IMR-90 (cell line): Measurements from ENCODE around the gene EFNA5. TPM values are rescaled to one million over a fixed set of nuclear protein-coding genes. Genes with fewer than 3 reads are reported as not detected.

Experiments
- ATAC-seq: fragments of 200-7000 bp; cut with Tn5 transposase; 2 replicates; pipeline ENCODE4 v1.9.1; 2020; ENCODE audit warnings: low read depth, mild to moderate bottlenecking, moderate library complexity
- BruUV-seq: library from RNA; stranded (reverse); fragments of 400-500 nt; replicated peaks from 2 replicates; lab custom pipeline; 2021; lab: Mats Ljungman, UMichigan
- CTCF ChIA-PET: fragments of 300-600 bp; formaldehyde crosslinking; extraction: SDS; loops from one replicate; lab custom pipeline; 2021; ENCODE audit warnings: antibody characterized with exemption; lab: Yijun Ruan, JAX
- POLR2A ChIA-PET: fragments of 300-600 bp; sonication (Branson Sonifier 250); formaldehyde crosslinking; loops from one replicate; lab custom pipeline; 2022; ENCODE audit warnings: antibody characterized with exemption; ENCODE audit not compliant: unreplicated experiment; lab: Charles Lee
- DNase-seq: peaks from one replicate; pipeline ENCODE4 v3.0.0; 2013
- H2AFZ ChIP-seq: replicated peaks from 2 replicates; pipeline ENCODE3; 2013; ENCODE audit warnings: low read length, mild to moderate bottlenecking; ENCODE audit not compliant: poor library complexity
- H2AK5ac ChIP-seq: 2 replicates; pipeline ENCODE4 v1.6.1; 2013; ENCODE audit warnings: low read depth, low read length, inconsistent platforms
- H2AK9ac ChIP-seq: replicated peaks from 2 replicates; pipeline ENCODE3; 2013; ENCODE audit warnings: mild to moderate bottlenecking, low read depth, low read length, moderate library complexity; ENCODE audit not compliant: poor library complexity
- H2BK120ac ChIP-seq: 2 replicates; pipeline ENCODE4 v1.6.1; 2013; ENCODE audit warnings: low read depth, low read length, inconsistent platforms
- H2BK15ac ChIP-seq: 3 replicates; pipeline ENCODE4 v1.6.1; 2013; ENCODE audit warnings: low read depth, low read length, inconsistent platforms
- H2BK20ac ChIP-seq: 2 replicates; pipeline ENCODE4 v1.6.1; 2013; ENCODE audit warnings: low read depth, mild to moderate bottlenecking, inconsistent platforms, low read length, moderate library complexity
- H2BK5ac ChIP-seq: 2 replicates; pipeline ENCODE4 v1.6.1; 2013; ENCODE audit warnings: mild to moderate bottlenecking, low read depth, low read length, inconsistent platforms; ENCODE audit not compliant: poor library complexity, severe bottlenecking
- H3K14ac ChIP-seq: replicated peaks from 2 replicates; pipeline ENCODE4 v1.6.1; 2013; ENCODE audit warnings: low read depth, low read length, inconsistent platforms
- H3K18ac ChIP-seq: 2 replicates; pipeline ENCODE4 v1.6.1; 2013; ENCODE audit warnings: low read depth, low read length, control low read depth
- H3K23ac ChIP-seq: 2 replicates; pipeline ENCODE4 v1.6.1; 2013; ENCODE audit warnings: low read depth, low read length, inconsistent platforms
- H3K27ac ChIP-seq: 2 replicates; pipeline ENCODE4 v1.5.1; 2013; ENCODE audit warnings: mild to moderate bottlenecking, control low read depth, low read length; ENCODE audit not compliant: insufficient read depth
- H3K27me3 ChIP-seq: 2 replicates; pipeline ENCODE4 v1.6.1; 2013; ENCODE audit warnings: low read length; ENCODE audit not compliant: control insufficient read depth, insufficient read depth
- H3K36me3 ChIP-seq: 2 replicates; pipeline ENCODE4 v1.6.1; 2013; ENCODE audit warnings: low read length, mixed read lengths; ENCODE audit not compliant: control insufficient read depth, insufficient read depth
- H3K4ac ChIP-seq: 2 replicates; pipeline ENCODE4 v1.6.1; 2013; ENCODE audit warnings: low read depth, low read length, inconsistent platforms
- H3K4me1 ChIP-seq: 2 replicates; pipeline ENCODE4 v1.6.1; 2013; ENCODE audit warnings: low read length, mixed read lengths; ENCODE audit not compliant: control insufficient read depth, insufficient read depth
- H3K4me2 ChIP-seq: 2 replicates; pipeline ENCODE4 v1.6.1; 2013; ENCODE audit warnings: low read depth, mild to moderate bottlenecking, control low read depth, low read length, moderate library complexity
- H3K4me3 ChIP-seq: 2 replicates; pipeline ENCODE4 v1.5.1; 2013; ENCODE audit warnings: low read depth, mild to moderate bottlenecking, control low read depth, low read length, moderate library complexity; ENCODE audit not compliant: insufficient read depth
- H3K56ac ChIP-seq: 2 replicates; pipeline ENCODE4 v1.6.1; 2013; ENCODE audit warnings: low read length, inconsistent platforms; ENCODE audit not compliant: insufficient read depth; ENCODE audit errors: extremely low read depth
- H3K79me1 ChIP-seq, 2 experiments: 2 replicates each; pipeline ENCODE4 v1.6.1; 2013; ENCODE audit warnings: low read length in 2 of 2, inconsistent platforms in 1 of 2, low read depth in 1 of 2
- H3K9ac ChIP-seq: 2 replicates; pipeline ENCODE4 v1.6.1; 2013; ENCODE audit warnings: low read depth, low read length, control low read depth
- H3K9me1 ChIP-seq: 2 replicates; pipeline ENCODE4 v1.6.1; 2013; ENCODE audit warnings: low read length, inconsistent platforms; ENCODE audit not compliant: insufficient read depth
- H3K9me3 ChIP-seq: 2 replicates; pipeline ENCODE4 v1.6.1; 2013; ENCODE audit warnings: low read length; ENCODE audit not compliant: control insufficient read depth, insufficient read depth
- H4K20me1 ChIP-seq: 2 replicates; pipeline ENCODE4 v1.6.1; 2013; ENCODE audit warnings: low read length, inconsistent platforms; ENCODE audit not compliant: insufficient read depth
- H4K5ac ChIP-seq: 2 replicates; pipeline ENCODE4 v1.6.1; 2013; ENCODE audit warnings: mild to moderate bottlenecking, low read depth, low read length, control low read depth
- H4K8ac ChIP-seq, 2 experiments: 2 replicates each; pipeline ENCODE4 v1.6.1; 2013; ENCODE audit warnings: low read depth in 2 of 2, low read length in 2 of 2, control low read depth in 1 of 2, inconsistent platforms in 1 of 2
- H4K91ac ChIP-seq: 2 replicates; pipeline ENCODE4 v1.6.1; 2013; ENCODE audit warnings: low read depth, low read length, inconsistent platforms; ENCODE audit not compliant: insufficient read depth
- BHLHE40 ChIP-seq: fragments of 150-350 bp; IDR thresholded peaks from 2 replicates; pipeline ENCODE4 v1.6.1; 2016; ENCODE audit warnings: mild to moderate bottlenecking, low read depth, low read length
- CEBPB ChIP-seq: IDR thresholded peaks from 2 replicates; pipeline ENCODE4 v1.6.1; 2012; ENCODE audit warnings: low read depth, low read length, improper control_type of control experiment
- CHD1 ChIP-seq: IDR thresholded peaks from 2 replicates; pipeline ENCODE4 v1.6.1; 2012; ENCODE audit warnings: low read depth, low read length, improper control_type of control experiment
- FOS ChIP-seq: fragments of 150-350 bp; IDR thresholded peaks from 2 replicates; pipeline ENCODE4 v1.6.1; 2016; ENCODE audit warnings: low read depth, low read length
- MAFK ChIP-seq: IDR thresholded peaks from 2 replicates; pipeline ENCODE4 v1.6.1; 2012; ENCODE audit warnings: low read depth, low read length, improper control_type of control experiment
- MAZ ChIP-seq: IDR thresholded peaks from 2 replicates; pipeline ENCODE4 v1.6.1; 2012; ENCODE audit warnings: low read depth, mild to moderate bottlenecking, low read length, improper control_type of control experiment, moderate library complexity, borderline replicate concordance
- MXI1 ChIP-seq: IDR thresholded peaks from 2 replicates; pipeline ENCODE4 v1.6.1; 2012; ENCODE audit warnings: low read depth, mild to moderate bottlenecking, low read length, moderate library complexity, borderline replicate concordance
- NFE2L2 ChIP-seq: fragments of 150-350 bp; IDR thresholded peaks from 2 replicates; pipeline ENCODE4 v1.6.1; 2016; ENCODE audit warnings: low read depth, mild to moderate bottlenecking, low read length
- POLR2A ChIP-seq: IDR thresholded peaks from 2 replicates; pipeline ENCODE4 v1.6.1; 2012; ENCODE audit warnings: mild to moderate bottlenecking, low read depth, low read length
- RAD21 ChIP-seq: IDR thresholded peaks from 2 replicates; pipeline ENCODE4 v1.6.1; 2012; ENCODE audit warnings: low read length, improper control_type of control experiment
- RCOR1 ChIP-seq: IDR thresholded peaks from 2 replicates; pipeline ENCODE4 v1.6.1; 2012; ENCODE audit warnings: mild to moderate bottlenecking, low read length, improper control_type of control experiment; ENCODE audit not compliant: insufficient replicate concordance
- RFX5 ChIP-seq: IDR thresholded peaks from 2 replicates; pipeline ENCODE4 v1.8.0; 2012; ENCODE audit warnings: low read depth, mild to moderate bottlenecking, low read length, moderate library complexity
- SMC3 ChIP-seq: fragments of 150-350 bp; IDR thresholded peaks from 2 replicates; pipeline ENCODE4 v1.6.1; 2016; ENCODE audit warnings: low read depth, mild to moderate bottlenecking, antibody characterized with exemption, low read length, moderate library complexity
- USF2 ChIP-seq: fragments of 150-350 bp; IDR thresholded peaks from 2 replicates; pipeline ENCODE4 v1.6.1; 2017; ENCODE audit warnings: mild to moderate bottlenecking, antibody characterized with exemption, low read length, low read depth
- WGBS, 2 experiments: methylation state at CpG; one replicate each; pipeline versions ENCODE4 v1.1.5 to v1.1.7; 2013; ENCODE audit warnings: missing lambda C conversion rate in 2 of 2; ENCODE audit not compliant: insufficient read length in 1 of 2; ENCODE audit errors: extremely low coverage in 2 of 2; 5-methylcytosine and 5-hydroxymethylcytosine counted together
- dilution Hi-C: fragments of 300-500 bp; cut with HindIII; formaldehyde crosslinking; loops from one replicate; pipeline ENCODE4 v1.14.3; 2018; ENCODE audit warnings: low sequenced_read_pairs; ENCODE audit not compliant: unreplicated experiment
- in situ Hi-C: fragments of 300-500 bp; cut with MboI; formaldehyde crosslinking; loops from 3 replicates; pipeline ENCODE4 v1.14.3; 2019; ENCODE audit warnings: low sequenced_read_pairs, inconsistent platforms, mixed read lengths
- intact Hi-C: fragments of 100-400 bp; cut with micrococcal nuclease; formaldehyde crosslinking; loops from 2 replicates; pipeline ENCODE4 v1.10.0; 2022
- polyA plus RNA-seq, 3 experiments: library from polyadenylated mRNA; depleted of rRNA; stranded (reverse); fragments of >200 nt; gene quantifications; 2 replicates each; pipeline ENCODE4 v1.2.3, GENCODE V29; 2012; ENCODE audit warnings: low replicate concordance in 1 of 3
- total RNA-seq: library from RNA; depleted of rRNA; stranded (reverse); fragments of >200 nt; gene quantifications from 2 replicates; pipeline ENCODE4 v1.2.3, GENCODE V29; 2012
- TF ChIP-seq, protein P1 (sequence below): fragments of 150-350 bp; IDR thresholded peaks from 2 replicates; pipeline ENCODE4 v1.6.1; 2016; ENCODE audit warnings: low read depth, mild to moderate bottlenecking, low read length, moderate library complexity, borderline replicate concordance
- TF ChIP-seq, protein P2 (sequence below): conservative IDR thresholded peaks from 2 replicates; pipeline ENCODE4 v1.5.1; 2012; ENCODE audit warnings: mild to moderate bottlenecking, low read depth, low read length, improper control_type of control experiment

EFNA5 gene
- total and polyA plus RNA-seq, 2 of the 4 experiments (the other 2 are of a cell fraction), result 1.5 to 1.6 TPM

- Histone ChIP-seq H3K23ac (no peak overlapping the region), H2BK5ac (no peak overlapping the region), H3K56ac (no peak overlapping the region), H2AK5ac (no peak overlapping the region), H2AK9ac (no peak overlapping the region), H3K27me3 (no peaks in the 10 kb centered on the region), H3K4me3 (no peak overlapping the region), H4K8ac (no peak overlapping the region), H3K27ac (no peak overlapping the region), H3K14ac (no peak overlapping the region), H3K36me3 (no peaks in the 10 kb centered on the region), H4K5ac (no peak overlapping the region), H3K18ac (no peak overlapping the region), H4K20me1 (no peaks in the 10 kb centered on the region), H2AFZ (no peak overlapping the region), H2BK20ac (no peak overlapping the region), H4K91ac (no peak overlapping the region), H3K4me1 (no peaks in the 10 kb centered on the region), H3K4me2 (no peak overlapping the region), H3K79me1 (no peaks in the 10 kb centered on the region), H2BK15ac (no peak overlapping the region), H2BK120ac (no peak overlapping the region), H3K4ac (no peak overlapping the region), H3K9me3 (no peaks in the 10 kb centered on the region), H3K9ac (no peak overlapping the region), H3K9me1 (0 out of 2 replicates have a peak, but pooled peaks cover 5% of the 10 kb centered on the region)
- no peak for ATAC-seq
- no peak for DNase-seq
- in situ Hi-C loops, result no loop called here
- WGBS, 2 experiments, result no CpG with 5 or more reads among the region's 2 CpGs
- ChIA-PET CTCF (no interaction called here), POLR2A (no interaction called here)
- intact Hi-C loops, result no loop called here
- dilution Hi-C loops, result no loop called here
- TF ChIP-seq, protein P1, sequence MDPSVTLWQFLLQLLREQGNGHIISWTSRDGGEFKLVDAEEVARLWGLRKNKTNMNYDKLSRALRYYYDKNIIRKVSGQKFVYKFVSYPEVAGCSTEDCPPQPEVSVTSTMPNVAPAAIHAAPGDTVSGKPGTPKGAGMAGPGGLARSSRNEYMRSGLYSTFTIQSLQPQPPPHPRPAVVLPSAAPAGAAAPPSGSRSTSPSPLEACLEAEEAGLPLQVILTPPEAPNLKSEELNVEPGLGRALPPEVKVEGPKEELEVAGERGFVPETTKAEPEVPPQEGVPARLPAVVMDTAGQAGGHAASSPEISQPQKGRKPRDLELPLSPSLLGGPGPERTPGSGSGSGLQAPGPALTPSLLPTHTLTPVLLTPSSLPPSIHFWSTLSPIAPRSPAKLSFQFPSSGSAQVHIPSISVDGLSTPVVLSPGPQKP, result no peak
- TF ChIP-seq CEBPB (no peak), NFE2L2 (no peak), USF2 (no peak), MAFK (no peak), MAZ (no peak), BHLHE40 (no peak), CHD1 (no peak), RAD21 (no peak), FOS (no peak), RCOR1 (no peak), RFX5 (no peak), POLR2A (no peak), MXI1 (no peak), SMC3 (no peak)
- TF ChIP-seq, protein P2, sequence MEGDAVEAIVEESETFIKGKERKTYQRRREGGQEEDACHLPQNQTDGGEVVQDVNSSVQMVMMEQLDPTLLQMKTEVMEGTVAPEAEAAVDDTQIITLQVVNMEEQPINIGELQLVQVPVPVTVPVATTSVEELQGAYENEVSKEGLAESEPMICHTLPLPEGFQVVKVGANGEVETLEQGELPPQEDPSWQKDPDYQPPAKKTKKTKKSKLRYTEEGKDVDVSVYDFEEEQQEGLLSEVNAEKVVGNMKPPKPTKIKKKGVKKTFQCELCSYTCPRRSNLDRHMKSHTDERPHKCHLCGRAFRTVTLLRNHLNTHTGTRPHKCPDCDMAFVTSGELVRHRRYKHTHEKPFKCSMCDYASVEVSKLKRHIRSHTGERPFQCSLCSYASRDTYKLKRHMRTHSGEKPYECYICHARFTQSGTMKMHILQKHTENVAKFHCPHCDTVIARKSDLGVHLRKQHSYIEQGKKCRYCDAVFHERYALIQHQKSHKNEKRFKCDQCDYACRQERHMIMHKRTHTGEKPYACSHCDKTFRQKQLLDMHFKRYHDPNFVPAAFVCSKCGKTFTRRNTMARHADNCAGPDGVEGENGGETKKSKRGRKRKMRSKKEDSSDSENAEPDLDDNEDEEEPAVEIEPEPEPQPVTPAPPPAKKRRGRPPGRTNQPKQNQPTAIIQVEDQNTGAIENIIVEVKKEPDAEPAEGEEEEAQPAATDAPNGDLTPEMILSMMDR, result no peak
- no TSS peak for BruUV-seq
Observed at GRCh38 chr5:107653685-107654084, 17.1 kb downstream of the EFNA5 start.
